ENCODE measurements around the gene SP140L. TPM values are rescaled to one million over a fixed set of nuclear protein-coding genes. Genes with fewer than 3 reads are reported as not detected.
"Not testable (repeated sequence)": the region's sequence is repeated elsewhere in the genome, so short reads cannot be mapped to it uniquely, and the experiment has no call there.

The SP140L gene
- total and polyA plus RNA-seq, 10 of the 15 experiments (the other 5 are each of a cell fraction or from before 2014, with no cell fraction given): 4.7 to 28.6 (median 15.0) TPM

DNA sequence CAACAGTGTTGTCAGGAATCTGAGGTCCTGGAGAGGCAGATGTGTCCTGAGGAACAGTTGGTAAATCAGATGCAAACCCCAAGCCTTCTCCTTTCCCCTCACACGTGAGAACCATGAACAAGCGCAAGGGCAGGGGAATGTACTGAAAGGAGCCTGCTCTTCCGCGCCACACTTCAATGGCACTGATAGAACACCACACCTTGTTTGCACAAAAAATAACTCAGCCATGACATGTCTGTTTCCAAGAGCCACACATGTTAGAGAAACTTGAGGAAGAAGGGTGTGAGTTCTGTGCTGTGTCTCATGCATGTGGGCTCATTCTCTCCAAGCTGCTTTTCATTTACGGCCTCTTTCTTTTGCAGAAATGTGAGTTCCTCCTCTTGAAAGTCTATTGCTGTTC, 16.2 kb upstream of the SP140L start:
- H3K4me2 ChIP-seq (ENCODE audit: control insufficient read depth, insufficient read depth); ATAC-seq; FAIRE-seq; H3K27me3 ChIP-seq (replicated peaks in 1 of 2; ENCODE audit: control insufficient read depth in 2 of 2, insufficient read depth in 2 of 2, low read length in 1 of 2); BruUV-seq (replicated peaks); POLR2A ChIA-PET; in situ Hi-C loops (cut with MboI); CTCF ChIA-PET; H3K79me2 ChIP-seq (ENCODE audit: control insufficient read depth, insufficient read depth, low read length); intact Hi-C loops (cut with micrococcal nuclease; ENCODE audit: unreplicated experiment); H4K20me1 ChIP-seq (ENCODE audit: control insufficient read depth, insufficient read depth); DNase-seq (ENCODE audit: low read depth, low spot score); H3K9ac ChIP-seq (ENCODE audit: control insufficient read depth, insufficient read depth, low read length); H3K9me3 ChIP-seq (replicated peaks; ENCODE audit: control insufficient read depth, insufficient read depth, low read length); H2AFZ ChIP-seq (ENCODE audit: control insufficient read depth, low read depth, low read length); H3K4me3 ChIP-seq; RAD21 ChIA-PET (ENCODE audit: unreplicated experiment); H3K4me1 ChIP-seq (ENCODE audit: control insufficient read depth, insufficient read depth, low read length); H3K27ac ChIP-seq (ENCODE audit: control insufficient read depth, insufficient read depth); SMC1A ChIA-PET (ENCODE audit: uncharacterized antibody, unreplicated experiment): not testable (repeated sequence)
- 100% methylated on average over 1 of the region's 5 CpGs for WGBS (ENCODE audit: insufficient coverage, insufficient replicate concordance, low lambda C conversion rate, missing lambda C conversion rate)
- H3K36me3 ChIP-seq (ENCODE audit: control insufficient read depth in 2 of 2, insufficient read depth in 2 of 2, low read length in 1 of 2): peaks cover 8 to 17% of the 10 kb centered on the region in 2 experiments

- H3K4me3 ChIP-seq; H3K9me3 ChIP-seq (replicated peaks; ENCODE audit: control insufficient read depth, insufficient read depth, low read length); intact Hi-C loops (cut with micrococcal nuclease; ENCODE audit: unreplicated experiment); H4K20me1 ChIP-seq (ENCODE audit: control insufficient read depth, insufficient read depth); ATAC-seq; RAD21 ChIA-PET (ENCODE audit: unreplicated experiment); in situ Hi-C loops (cut with MboI); H3K79me2 ChIP-seq (ENCODE audit: control insufficient read depth, insufficient read depth, low read length); H3K27ac ChIP-seq (ENCODE audit: control insufficient read depth, insufficient read depth); H3K4me2 ChIP-seq (ENCODE audit: control insufficient read depth, insufficient read depth); H3K9ac ChIP-seq (ENCODE audit: control insufficient read depth, insufficient read depth, low read length); DNase-seq (ENCODE audit: low read depth, low spot score); SMC1A ChIA-PET (ENCODE audit: uncharacterized antibody, unreplicated experiment); POLR2A ChIA-PET; H2AFZ ChIP-seq (ENCODE audit: control insufficient read depth, low read depth, low read length); CTCF ChIA-PET; H3K4me1 ChIP-seq (ENCODE audit: control insufficient read depth, insufficient read depth, low read length); BruUV-seq (replicated peaks); H3K27me3 ChIP-seq (replicated peaks in 1 of 2; ENCODE audit: control insufficient read depth in 2 of 2, insufficient read depth in 2 of 2, low read length in 1 of 2): not testable (repeated sequence)
- FAIRE-seq: peak; percentile 68
- H3K36me3 ChIP-seq (ENCODE audit: control insufficient read depth in 2 of 2, insufficient read depth in 2 of 2, low read length in 1 of 2): peaks cover 11% of the 10 kb centered on the region in 2 experiments
- 93% methylated on average over 1 of the region's 1 CpG for WGBS (ENCODE audit: insufficient coverage, insufficient replicate concordance, low lambda C conversion rate, missing lambda C conversion rate)
Observed at GRCh38 chr2:230311634-230312033, 15.4 kb upstream of the SP140L start.

Measured in GM12878 (cell line).